Heart left ventricle (tissue), 16 donors: ENCODE results near the gene ABCC12. TPM values are rescaled to one million over a fixed set of nuclear protein-coding genes. Genes with fewer than 3 reads are reported as not detected.
A peak's percentile ranks its signal among the peaks of the same experiment; 100 is the strongest.
"Not testable (repeated sequence)": the region's sequence is repeated elsewhere in the genome, so short reads cannot be mapped to it uniquely, and the experiment has no call there.

ENCODE experiments used
- ATAC-seq, 4 donors: fragments of 200-7000 bp; cut with Tn5 transposase; one replicate each; pipeline ENCODE4 v1.9.1; 2020 to 2022; ENCODE audit warnings: moderate library complexity in 4 of 4, mild to moderate bottlenecking in 3 of 4, moderate number of reproducible peaks in 1 of 4
- DNase-seq, 5 donors: peaks; one replicate each; pipeline ENCODE4 v3.0.0-alpha.2; 2020
- H3K27ac ChIP-seq, 12 donors: fragments of 200-600 bp; sonication (generic) in 4 of 12; one replicate each; pipeline versions ENCODE4 v1.5.0 to v1.8.0; 2016 to 2022; ENCODE audit warnings: mild to moderate bottlenecking in 2 of 12
- H3K27me3 ChIP-seq, 9 donors: fragments of 200-600 bp; sonication (generic) in 2 of 9; one replicate each; pipeline versions ENCODE4 v1.5.1 to v1.8.0; 2016 to 2022; ENCODE audit warnings: mild to moderate bottlenecking in 3 of 9
- H3K36me3 ChIP-seq, 9 donors: fragments of 200-600 bp; sonication (generic) in 2 of 9; one replicate each; pipeline versions ENCODE4 v1.5.0 to v1.8.0; 2018 to 2022; ENCODE audit warnings: mild to moderate bottlenecking in 2 of 9
- H3K4me1 ChIP-seq, 12 donors: fragments of 200-600 bp; sonication (generic) in 4 of 12; one replicate each; pipeline versions ENCODE4 v1.5.0 to v1.8.0; 2016 to 2022; ENCODE audit warnings: mild to moderate bottlenecking in 3 of 12
- H3K4me3 ChIP-seq, 12 donors: fragments of 200-600 bp; sonication (generic) in 4 of 12; one replicate each; pipeline versions ENCODE4 v1.5.0 to v1.8.0; 2017 to 2022; ENCODE audit warnings: mild to moderate bottlenecking in 9 of 12, moderate library complexity in 4 of 12
- H3K9me3 ChIP-seq, 12 donors: fragments of 200-600 bp; sonication (generic) in 4 of 12; one replicate each; pipeline versions ENCODE4 v1.5.0 to v1.8.0; 2016 to 2022; ENCODE audit warnings: mild to moderate bottlenecking in 1 of 12
- CTCF ChIP-seq, 12 donors: fragments of 200-600 bp; sonication (generic) in 4 of 12; IDR thresholded peaks; one replicate each; pipeline versions ENCODE4 v1.5.0 to v1.8.0; 2018 to 2022; ENCODE audit warnings: antibody characterized with exemption in 12 of 12, mild to moderate bottlenecking in 5 of 12
- POLR2A ChIP-seq, 2 donors: fragments of 450-650 bp; IDR thresholded peaks; one replicate each; pipeline ENCODE4 v1.6.1; 2017; ENCODE audit warnings: antibody characterized with exemption in 2 of 2, mild to moderate bottlenecking in 2 of 2, moderate library complexity in 2 of 2
- WGBS, 4 donors: extraction: QIAGEN DNeasy Blood & Tissue Kit in 2 of 4; methylation state at CpG; one replicate each; pipeline versions ENCODE4 v1.1.5 to v1.1.7; 2013 to 2018; 5-methylcytosine and 5-hydroxymethylcytosine counted together
- intact Hi-C, 10 donors: fragments of 100-400 bp; cut with DNase I; formaldehyde crosslinking; loops; one replicate each; pipeline versions ENCODE4 v1.11.1 to v1.14.2; 2022
- polyA plus RNA-seq, 2 donors: library from polyadenylated mRNA; stranded (reverse); fragments of 200-250 nt; gene quantifications; one replicate each; pipeline ENCODE4 v1.2.3, GENCODE V29; 2013
- total RNA-seq, 9 donors: library from RNA; depleted of rRNA in 2 of 9; stranded (reverse); fragments of >200 nt in 2 of 9; fragmentation: NEBNext Ultra II Directional in 3 of 9; extraction: Animal tissue kit (Norgen Biotek cat#: 25700) in 3 of 9; gene quantifications; one replicate each; pipeline versions ENCODE4 v1.1.0 to v1.2.4, GENCODE V29; 2016 to 2023
- donor health status: ischemic (EF 13 %, LVEDD 7.1; RV severe dilation, severe dysfunction).
- donor health status: healthy with polysubstance abuse.
- donor health status: DM: no; HTN: yes; CAD: no.
- donor health status: DM: no; HTN: no; CAD: no.
- donor health status: ischemic (EF 25% LVEDD 6.9; RV normal size, moderate dysfunction).
- donor health status: ischemic (EF 25% LVEDD 5.7; RV mildly dilated, moderate dysfunction).
- donor health status: healthy.
- donor health status: DM: yes; HTN: yes; CAD: no.
- donor health status: ischemic (EF 35%, LVEDD 5.7; RV mildly dilated, moderate dysfunction).
- donor health status: nonischemic (EF 11% LVEDD 7.7; RV severe dilation, severe dysfunction).
- donor health status: DM: yes; HTN: yes; CAD: no.
- donor health status: PGD.
- donor health status: ischemic (EF 29% LVEDD 5.4; RV normal size, mild dysfunction).
- donor health status: nonischemic (EF 23%, LVEDD 6.1; RV moderate dilation, normal function).

The ABCC12 gene
- total and polyA plus RNA-seq, 11 donors: 0.08 to 0.27 (median 0.10) TPM; not detected in 7

GRCh38 chr16:48188449-48189102 is 32.8 kb upstream of the ABCC12 start:
- DNase-seq (no peak), ATAC-seq (peak in 1 of 4 donors; percentile 52)
- no peak overlapping the region for H3K4me3 ChIP-seq
- intact Hi-C loops: no loop called here
- H3K27me3 ChIP-seq: no peaks in the 10 kb centered on the region
- H3K36me3 ChIP-seq: no peaks in the 10 kb centered on the region
- H3K27ac ChIP-seq: peak overlapping the region in 1 of 12 donors; percentile 38
- peaks cover 0 to 16% (median 0%) of the 10 kb centered on the region in 12 donors for H3K4me1 ChIP-seq
- no peak for TF ChIP-seq POLR2A (IDR thresholded peaks at IDR 0.05)
- TF ChIP-seq CTCF (IDR thresholded peaks at IDR 0.05): no peak
- H3K9me3 ChIP-seq: no peaks in the 10 kb centered on the region
- 79 to 90% (median 84%) methylated on average over 6 of the region's 6 CpGs for WGBS, 4 donors

- Histone ChIP-seq H3K27ac (no peak overlapping the region), H3K27me3 (no peaks in the 10 kb centered on the region), H3K4me3 (no peak overlapping the region), H3K36me3 (no peaks in the 10 kb centered on the region), H3K9me3 (no peaks in the 10 kb centered on the region), H3K4me1 (peaks cover 0 to 16% (median 0%) of the 10 kb centered on the region in 12 donors)
- TF ChIP-seq CTCF (IDR thresholded peaks at IDR 0.05) (no peak), POLR2A (IDR thresholded peaks at IDR 0.05) (no peak)
- WGBS, 4 donors: 85 to 93% (median 87%) methylated on average over 4 of the region's 4 CpGs
- intact Hi-C loops: no loop called here
- ATAC-seq (no peak), DNase-seq (no peak)
Observed at GRCh38 chr16:48187779-48188178, 32.0 kb upstream of the ABCC12 start.

- Histone ChIP-seq H3K27ac (no peak overlapping the region), H3K4me3 (no peak overlapping the region), H3K4me1 (peaks cover 0 to 16% (median 0%) of the 10 kb centered on the region in 12 donors), H3K27me3 (no peaks in the 10 kb centered on the region), H3K9me3 (no peaks in the 10 kb centered on the region), H3K36me3 (no peaks in the 10 kb centered on the region)
- intact Hi-C loops: no loop called here
- WGBS, 4 donors: 83 to 92% (median 88%) methylated on average over 6 of the region's 6 CpGs
- ATAC-seq (no peak), DNase-seq (no peak)
- TF ChIP-seq POLR2A (IDR thresholded peaks at IDR 0.05) (no peak), CTCF (IDR thresholded peaks at IDR 0.05) (no peak)
Observed at GRCh38 chr16:48184681-48185080, 28.9 kb upstream of the ABCC12 start.

- peaks cover 0 to 2% (median 0%) of the 10 kb centered on the region in 12 donors for H3K4me1 ChIP-seq
- WGBS, 4 donors: 85 to 93% (median 89%) methylated on average over 8 of the region's 8 CpGs
- H3K36me3 ChIP-seq: no peaks in the 10 kb centered on the region
- ATAC-seq (no peak), DNase-seq (no peak)
- intact Hi-C loops: no loop called here
- H3K27me3 ChIP-seq: no peaks in the 10 kb centered on the region
- H3K27ac ChIP-seq: no peak overlapping the region
- TF ChIP-seq POLR2A (IDR thresholded peaks at IDR 0.05): no peak
- H3K4me3 ChIP-seq: no peak overlapping the region
- H3K9me3 ChIP-seq: no peaks in the 10 kb centered on the region
Observed at GRCh38 chr16:48182979-48183537, 27.3 kb upstream of the ABCC12 start.

- ATAC-seq, intact Hi-C loops, DNase-seq, H3K27me3 ChIP-seq, H3K4me1 ChIP-seq, H3K4me3 ChIP-seq, H3K36me3 ChIP-seq, H3K27ac ChIP-seq, H3K9me3 ChIP-seq: not testable (repeated sequence)
- 78 to 86% (median 85%) methylated on average over 13 to 14 of the region's 14 CpGs for WGBS, 4 donors
Observed at GRCh38 chr16:48181746-48182520, 26.1 kb upstream of the ABCC12 start.
